Suppressor macrophage treated with lipopolysaccharide for 1 hour (primary cell): ENCODE measurements around the gene GRK6.
A peak's percentile ranks its signal among the peaks of the same experiment; 100 is the strongest.
"Not testable (repeated sequence)": the region's sequence is repeated elsewhere in the genome, so short reads cannot be mapped to it uniquely, and the experiment has no call there.

ENCODE experiments used
- DNase-seq, 3 donors: peaks; one replicate each; pipeline ENCODE4 v3.0.0-alpha.2; 2020 to 2022

Gene GRK6

DNA sequence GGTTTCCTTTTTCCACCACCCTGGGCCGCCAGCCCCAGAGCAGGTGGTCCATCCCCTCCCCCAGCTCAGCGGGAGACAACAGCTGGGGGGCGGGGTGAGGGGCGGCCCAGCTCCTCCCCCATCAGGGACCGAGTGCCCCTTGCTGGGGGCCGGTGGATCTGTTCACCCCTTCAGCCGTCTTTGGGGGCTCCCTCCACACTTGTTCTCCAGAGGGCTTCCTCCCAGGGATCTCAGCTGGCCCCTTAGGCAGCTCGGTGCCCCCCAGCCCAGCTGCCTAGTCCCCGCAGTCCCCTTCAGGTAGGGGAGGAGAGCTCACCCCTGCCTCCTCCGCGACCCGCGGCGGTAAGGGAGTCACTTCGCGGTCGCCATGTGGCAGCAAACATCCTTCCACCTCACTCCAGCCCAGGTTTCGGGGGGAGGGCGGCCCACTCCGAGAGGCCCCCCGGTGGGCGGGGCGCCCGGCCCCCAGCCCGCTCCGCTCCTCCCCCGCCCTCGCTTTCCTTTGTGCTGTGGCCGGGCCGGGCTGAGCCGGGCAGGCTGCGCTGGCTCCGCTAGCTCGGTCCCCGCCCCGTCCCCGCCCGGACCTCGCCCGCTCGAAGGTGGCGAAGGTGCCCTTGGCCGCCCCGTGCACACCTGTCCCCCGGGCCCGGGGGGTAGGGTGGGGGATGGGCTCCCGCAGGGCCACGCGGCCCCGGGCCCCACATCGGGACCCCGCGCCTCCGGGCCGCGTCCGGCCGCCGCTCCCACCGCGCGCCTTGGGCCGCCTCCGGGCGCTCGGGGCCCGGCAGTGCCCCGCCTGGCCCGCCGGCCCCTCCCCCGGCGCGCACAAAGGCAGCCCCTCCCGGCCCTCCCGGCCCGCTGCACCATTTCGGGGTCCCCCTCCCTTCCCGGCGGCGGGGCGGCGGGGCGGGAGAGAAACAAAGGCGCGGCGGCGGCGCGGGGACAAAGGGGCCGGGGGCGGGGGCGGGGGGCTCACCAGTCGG lies 46.3 kb downstream of the GRK6 start:
- DNase-seq: peak in 1 of 3 donors; percentile 31

DNA sequence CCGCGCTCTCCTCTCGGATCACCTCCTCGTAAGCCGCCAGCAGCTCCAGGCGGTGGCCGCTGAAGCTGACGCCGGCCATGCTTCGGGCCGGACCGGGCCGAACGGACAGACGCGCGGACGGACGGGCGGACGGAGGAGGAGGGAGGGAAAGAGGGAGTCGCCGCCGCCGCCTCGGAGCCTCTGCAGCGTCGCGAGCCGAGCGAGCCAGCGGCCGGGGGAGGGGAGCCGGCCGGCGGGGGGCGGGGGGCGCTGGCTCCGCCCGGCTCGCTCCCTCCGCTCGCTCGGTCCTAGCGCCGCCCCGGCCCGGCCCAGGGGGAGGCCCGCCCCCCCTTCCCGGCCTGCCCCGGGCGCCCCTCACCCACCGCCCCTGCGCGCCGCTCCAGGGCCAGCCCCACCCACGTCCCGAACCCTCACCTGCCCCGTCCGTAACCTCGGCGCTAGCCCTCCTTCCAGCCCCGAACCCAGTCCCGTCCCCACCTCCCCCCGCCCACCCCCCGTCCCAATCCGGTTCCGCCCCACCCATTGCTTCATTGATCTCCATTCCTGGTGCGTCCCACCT lies 47.0 kb downstream of the GRK6 start, which contains the start of gene DBN1:
Gene DBN1 (minus strand): TSS at position 192 of the 559 bp plus-strand sequence. CDS start 113 bp downstream, at position 79.
- peak in 1 of 3 donors; percentile 59 for DNase-seq

DNA sequence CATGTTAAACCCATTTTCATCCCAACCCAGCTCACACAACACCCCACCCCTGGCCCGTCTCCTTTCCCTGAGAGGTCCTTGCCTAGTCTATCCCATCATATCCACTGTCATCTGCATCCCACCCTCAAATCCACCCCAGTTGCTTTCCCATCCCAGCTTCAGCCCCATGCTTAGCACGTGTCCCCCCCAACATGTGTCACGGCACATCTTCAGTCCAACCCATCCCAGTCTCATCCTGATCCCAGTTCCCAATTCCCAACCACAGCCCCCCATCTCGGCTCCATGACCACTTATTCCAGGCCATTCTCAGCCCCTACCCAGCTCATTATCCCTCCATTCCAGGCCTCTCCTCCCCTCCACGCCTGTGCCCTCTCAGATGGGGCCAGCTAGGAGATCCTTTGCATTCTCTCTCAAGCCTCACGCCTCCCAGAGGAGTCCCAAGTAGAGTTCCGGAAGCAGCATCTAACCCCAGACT lies 47.6 kb downstream of the GRK6 start:
- no peak for DNase-seq

DNA sequence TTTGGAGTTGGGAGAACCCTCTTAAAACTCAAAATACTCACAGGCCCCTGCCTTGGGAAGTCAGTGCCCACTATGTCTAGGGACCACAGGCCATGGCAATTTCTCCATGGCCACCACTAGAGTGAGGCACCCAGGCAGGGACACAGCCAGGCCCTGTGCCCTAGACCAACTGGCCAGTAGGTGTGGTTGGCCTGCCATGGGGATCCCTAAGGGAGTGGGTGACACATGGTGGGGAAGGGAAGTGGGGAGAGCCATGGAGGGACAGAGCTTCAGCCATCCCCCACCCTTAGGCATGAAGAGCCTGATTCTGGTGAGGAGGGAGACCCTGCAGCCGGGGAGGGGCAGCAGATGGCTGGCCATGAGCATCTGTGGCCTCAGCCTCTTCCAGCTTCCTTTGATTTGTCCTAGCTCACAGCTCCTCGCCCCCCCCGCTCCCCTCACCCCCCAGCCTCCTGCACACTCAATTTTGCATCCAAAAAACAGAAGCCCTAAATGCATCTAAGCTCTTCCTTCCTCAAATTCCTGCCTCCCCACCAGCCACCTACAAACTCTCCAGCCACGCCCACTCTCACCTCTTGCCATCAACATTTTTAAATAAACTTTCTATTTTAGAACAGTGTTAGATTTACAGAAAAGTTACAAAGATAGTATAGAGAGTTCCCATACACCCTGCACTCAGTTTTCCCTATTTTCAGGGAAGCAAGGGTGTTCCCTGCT lies 48.5 kb downstream of the GRK6 start:
- DNase-seq: peak in 1 of 3 donors; percentile 31

DNA sequence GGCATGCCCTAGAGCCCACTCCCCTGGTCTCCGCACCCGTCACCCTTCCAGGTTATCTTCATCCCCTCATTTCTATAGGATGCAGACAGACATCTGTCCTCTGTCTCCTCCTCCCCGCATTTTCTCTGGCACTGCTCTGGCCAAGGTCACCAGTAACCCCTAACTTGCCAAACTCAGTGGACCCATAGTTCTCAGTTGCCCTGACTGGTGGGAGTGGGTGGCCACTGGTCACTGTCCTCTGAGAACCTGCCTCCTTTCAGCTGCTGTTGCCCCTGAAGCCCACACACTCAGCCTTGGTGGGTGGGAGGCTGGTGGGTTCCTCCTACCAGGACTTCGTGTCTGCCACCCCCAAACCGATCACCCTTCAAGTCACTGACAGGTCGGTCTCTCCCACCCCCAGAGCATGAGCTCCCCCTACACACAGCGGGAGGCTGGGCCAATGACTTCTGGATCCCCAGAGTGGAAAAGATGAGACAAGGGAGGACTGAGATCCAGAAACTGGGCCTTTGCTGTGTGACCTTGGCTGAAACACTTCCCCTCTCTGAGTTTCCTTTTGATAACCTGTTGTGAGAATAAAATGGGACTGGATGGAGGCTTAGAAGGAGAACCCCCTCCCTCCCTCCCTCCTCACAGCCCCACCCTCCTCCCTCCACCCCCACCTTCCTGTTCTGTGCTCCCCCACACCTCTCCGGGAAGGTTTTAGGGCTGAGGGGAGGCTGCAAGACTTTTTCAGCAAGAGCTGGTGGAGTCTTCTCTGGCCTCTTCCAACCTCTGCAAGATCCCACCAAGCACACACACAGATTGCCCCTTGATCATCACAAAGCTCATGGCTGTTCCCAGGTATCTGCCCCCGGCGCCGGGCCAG lies 49.3 kb downstream of the GRK6 start:
- DNase-seq: no peak

DNA sequence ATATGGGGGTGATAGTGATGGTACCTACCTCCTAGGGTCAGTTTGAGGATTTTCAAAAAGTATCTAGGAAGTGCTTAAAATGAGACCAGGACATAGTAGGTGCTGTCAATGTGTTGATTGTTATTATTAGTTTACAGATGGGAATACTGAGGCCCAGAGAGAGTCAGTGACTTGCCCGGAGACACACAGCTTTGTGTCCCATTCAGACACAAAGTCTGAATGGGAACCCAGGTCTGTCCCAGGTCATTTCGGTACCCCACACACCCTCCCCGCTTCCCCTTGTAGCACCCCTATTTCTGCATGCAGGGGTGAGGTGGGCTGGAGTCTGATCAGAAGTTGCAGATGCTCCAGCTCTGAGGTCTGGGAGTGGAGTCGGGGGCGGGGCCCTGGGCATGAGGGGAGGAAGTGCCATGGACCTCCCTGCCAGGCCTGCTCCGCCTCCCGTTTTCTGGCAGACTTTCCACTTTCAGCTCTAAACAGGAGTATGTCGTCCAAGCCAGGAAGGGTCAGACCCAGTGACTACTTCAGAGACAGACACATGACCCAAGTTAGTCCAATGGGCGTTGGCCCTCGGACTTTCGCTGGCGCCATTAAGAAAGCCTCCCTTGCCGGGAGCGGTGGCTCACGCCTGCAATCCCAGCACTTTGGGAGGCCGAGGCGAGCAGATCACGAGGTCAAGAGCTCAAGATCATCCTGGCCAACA lies 50.2 kb downstream of the GRK6 start:
- peak in 1 of 3 donors; percentile 33 for DNase-seq

DNA sequence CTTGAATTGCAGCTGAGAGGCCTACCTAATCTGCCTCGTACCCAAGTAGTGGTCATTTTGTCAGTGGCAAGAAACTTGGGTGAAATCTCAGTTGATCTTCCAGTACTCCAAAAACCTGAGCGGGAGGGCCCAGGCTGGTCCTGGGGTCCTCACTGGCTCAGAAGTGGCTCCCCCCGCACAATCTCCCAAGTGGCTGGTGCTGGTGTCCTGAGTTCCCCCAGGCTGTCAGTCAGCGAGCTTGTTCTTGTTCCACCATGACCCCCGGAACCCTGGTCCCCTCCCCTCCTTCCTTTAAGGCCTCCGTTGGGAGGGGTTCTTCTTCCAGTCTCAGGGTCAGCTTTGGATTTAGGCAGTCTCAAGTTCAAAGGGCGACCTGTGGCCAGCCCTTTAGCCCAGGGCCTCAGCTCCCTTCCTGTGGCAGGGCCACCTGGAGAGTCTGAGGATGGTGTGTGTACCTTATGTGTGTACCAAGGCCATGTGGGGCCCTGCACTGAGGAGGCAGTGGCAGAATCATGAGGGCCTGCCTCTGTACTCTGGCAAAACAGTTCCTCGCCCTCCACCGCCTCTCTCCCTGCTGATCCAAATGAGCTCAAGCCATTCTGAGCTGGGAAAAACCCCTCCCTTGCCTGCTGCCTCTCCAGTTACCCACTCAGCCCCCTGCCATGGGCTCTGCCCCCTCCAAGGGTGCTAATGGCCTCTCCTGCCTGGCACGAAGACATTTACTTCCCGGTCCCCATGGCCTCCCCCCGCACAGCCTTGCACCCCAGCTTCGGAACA lies 51.4 kb downstream of the GRK6 start:
- DNase-seq: peak in 1 of 3 donors; percentile 34

DNA sequence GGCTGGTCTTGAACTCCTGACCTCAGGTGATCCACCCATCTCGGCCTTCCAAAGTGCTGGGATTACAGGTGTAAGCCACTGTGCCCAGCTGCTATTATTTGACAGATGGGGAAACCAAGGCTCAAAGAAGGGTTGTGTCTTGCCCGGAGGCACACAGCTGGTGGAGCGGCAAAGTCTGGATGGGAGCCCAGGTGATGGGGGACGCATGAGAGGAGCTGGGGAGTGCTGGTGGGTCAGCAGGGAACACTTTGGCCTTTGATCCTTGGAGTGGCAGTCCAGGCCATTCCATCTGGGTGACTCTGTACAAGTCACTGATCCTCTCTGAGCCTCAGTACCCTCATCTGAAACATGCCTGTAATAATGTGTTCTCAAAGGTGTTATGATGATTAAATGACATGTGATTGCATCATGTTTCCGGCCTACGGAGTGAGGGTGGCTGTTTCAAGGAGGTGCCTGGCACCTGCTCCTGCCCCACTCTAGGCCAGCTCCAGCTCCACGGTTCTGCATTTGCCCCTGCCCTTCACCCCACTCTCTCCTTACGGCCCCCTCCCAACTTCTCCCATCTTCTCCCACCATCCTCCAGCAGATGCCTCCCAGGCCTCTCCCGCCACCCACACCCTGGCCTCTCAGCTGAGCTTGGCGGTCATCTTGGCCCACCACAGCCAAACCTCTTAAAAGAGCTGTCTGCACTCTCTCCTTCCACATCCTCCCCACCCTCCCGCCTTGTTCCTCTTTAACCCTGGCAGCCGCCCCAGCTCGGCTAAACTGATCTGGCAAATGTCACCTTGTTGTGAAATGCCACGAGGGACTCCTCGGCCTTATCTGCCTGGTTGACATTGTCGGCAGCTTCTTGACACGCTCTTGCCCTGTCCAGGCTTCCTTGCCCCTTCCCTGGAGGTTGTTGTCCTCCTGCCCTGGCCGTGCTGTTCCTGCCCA lies 52.5 kb downstream of the GRK6 start:
- peak; percentile 78 to 82 (median 78) for DNase-seq

DNA sequence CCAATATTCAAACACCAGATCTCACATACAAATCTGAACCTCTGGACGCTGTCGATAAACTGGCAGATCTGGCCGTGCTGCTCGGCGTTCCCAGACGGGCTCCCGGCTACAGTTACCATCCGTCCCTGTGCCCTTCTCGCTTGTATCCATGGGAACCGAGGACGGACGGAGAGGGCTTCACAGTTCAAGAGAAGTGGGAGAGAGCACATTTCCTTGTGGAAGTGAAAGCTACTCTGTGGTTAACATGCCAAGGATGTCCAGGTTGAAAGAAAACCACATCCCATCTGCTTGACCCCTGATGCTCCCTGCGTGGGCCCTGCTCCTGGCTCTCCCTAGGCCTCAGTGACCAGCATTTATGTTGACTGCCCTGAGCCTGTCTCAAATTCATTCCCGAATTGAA lies 53.3 kb downstream of the GRK6 start:
- peak in 2 of 3 donors; percentile 34 to 57 for DNase-seq

DNA sequence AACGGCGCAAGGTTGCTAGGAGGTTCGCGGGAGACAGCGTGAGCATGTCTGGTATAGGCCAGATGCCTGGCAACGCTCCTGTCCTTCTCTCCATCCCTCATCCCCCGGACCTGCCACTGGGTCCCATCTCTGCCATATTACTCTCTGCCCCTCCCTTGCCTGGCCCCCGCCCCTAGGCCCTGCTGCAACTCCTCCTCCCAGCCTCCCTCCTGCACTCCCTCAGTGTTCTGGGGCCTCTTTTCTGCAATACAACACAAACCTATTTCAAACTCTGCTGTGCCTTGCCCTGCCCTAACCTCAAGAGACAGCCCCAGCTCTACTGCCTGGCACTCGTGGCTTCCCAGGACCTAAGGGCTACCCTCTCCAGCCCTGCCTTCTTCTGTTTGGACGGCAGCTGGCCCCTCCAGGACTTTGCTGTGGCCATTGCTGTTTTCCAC lies 55.9 kb downstream of the GRK6 start:
- DNase-seq: no peak

DNA sequence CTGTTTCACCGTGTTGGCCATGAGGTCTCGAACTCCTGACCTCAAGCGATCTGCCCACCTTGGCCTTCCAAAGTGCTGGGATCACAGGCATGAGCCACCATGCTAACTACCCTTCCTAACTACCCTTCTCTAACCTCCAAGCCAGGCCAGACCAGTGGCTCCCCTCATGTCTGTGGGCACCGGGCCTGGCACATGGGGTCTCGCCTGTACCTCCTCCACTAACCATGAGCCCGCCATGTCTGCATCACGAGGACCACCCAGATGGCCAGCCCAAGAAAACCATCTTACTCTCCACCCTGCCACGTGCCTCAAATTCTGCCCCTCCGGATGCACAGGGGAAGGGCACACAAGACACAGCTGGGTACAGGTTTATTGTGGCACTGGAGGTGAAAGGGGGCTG lies 56.6 kb downstream of the GRK6 start:
- no peak for DNase-seq

DNA sequence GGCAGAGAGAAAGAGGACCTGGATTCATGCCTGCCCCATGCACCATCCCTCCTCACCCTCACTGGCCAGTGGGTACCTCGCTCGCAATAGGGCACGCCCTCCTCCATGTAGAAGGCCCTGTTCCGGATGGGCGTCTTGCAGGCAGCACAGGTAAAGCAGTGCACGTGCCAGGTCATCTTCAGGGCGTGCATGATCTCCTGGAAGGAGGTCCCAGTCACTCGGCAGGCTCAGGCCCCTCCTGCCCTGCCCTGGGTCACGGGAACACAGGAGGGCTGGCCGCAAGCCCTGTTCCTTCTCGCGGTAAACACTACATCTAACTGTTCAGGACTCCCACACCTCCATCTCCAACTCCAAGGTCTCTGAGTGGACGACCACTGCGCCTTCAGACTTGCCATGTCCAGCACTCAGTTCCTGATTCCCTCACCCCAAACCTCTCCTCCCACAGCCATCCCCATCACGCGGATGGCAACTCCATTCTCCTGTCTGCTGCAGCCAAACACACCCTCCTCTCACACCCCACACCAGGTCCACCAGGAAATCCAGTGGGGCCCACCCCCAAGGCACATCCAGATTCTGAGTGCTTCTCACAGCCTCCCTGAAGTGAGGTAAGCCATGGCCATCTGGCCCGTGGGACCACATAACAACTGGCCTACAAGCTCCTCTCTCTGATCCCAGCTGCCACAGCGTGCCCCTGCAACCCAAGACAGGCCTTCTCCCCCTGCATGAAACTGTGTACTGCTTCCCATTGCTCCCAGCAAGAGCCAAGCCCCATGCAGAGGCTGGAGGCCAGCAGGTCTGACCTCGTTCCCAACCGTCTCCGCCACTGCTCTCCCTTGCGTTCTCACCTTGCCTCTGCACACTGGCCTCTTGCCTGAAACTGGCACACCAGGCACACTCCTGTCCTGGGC lies 57.8 kb downstream of the GRK6 start:
- no peak for DNase-seq

DNA sequence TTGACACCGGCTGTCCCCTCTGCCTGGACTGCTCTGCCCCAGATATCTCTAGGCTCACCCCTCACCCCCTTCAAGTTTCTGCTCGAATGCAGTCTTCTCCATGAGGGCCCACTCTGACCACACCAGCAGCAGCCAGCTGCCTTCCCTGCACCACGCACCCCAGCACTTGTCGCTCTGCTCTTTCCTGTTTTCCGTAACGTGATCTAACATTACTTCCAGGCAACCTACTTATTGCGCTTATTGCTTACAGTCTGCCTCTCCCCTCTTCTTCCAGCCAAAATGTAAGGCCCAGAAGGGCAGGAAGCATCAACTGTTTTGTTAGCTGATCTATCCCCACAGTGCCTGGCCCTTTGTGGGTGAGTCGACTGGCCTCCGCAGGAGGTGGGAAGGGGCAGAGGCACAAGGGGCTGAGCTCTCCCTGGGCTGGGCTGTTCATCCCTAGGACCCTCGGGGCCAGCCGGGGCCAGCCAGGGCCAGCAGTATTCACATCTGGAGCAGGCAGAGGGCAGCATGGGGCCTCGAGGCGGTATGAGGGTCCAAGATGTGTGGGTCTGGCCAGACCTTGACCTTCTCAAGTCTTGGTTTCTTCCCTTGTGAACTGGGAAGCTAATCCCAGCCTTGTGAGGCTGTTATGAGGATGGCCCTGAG lies 58.5 kb downstream of the GRK6 start:
- no peak for DNase-seq

DNA sequence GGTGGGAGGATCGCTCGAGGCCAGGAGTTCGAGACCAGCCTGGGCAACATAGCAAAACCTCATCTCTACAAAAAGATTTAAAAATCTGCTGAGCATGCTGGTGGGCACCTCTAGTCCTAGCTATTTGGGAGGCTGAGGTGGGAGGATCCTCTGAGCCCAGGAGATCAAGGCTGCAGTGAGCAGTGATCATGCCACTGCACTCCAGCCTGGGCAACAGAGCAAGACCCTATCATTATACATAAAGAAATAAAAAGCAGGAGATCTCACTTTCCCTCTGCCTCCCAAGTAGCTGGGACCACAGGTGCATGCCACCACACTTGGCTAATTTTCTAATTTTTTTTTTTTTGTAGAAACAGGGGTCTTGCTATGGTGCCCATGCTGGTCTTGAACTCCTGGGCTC lies 59.3 kb downstream of the GRK6 start:
- not testable (repeated sequence) for DNase-seq

DNA sequence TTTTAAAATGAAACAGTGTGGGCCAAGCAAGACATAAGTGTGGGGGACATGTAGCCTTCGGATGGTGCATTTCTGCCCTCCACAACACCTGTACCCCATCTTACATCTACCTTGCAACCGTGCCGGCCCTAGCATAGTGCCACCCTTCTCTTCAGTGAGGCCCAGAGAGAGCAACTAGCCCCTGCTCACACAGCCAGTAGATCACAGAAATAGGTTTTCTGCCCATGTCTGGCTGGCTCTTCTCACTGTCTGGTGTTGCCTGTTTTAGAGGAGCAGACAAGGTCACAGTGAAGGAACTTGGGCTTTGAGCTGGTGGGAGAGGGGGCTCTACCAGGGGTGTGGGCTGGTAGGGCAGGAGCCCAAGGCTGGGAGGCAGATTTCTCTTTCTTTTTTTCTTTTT lies 59.8 kb downstream of the GRK6 start:
- no peak for DNase-seq

DNA sequence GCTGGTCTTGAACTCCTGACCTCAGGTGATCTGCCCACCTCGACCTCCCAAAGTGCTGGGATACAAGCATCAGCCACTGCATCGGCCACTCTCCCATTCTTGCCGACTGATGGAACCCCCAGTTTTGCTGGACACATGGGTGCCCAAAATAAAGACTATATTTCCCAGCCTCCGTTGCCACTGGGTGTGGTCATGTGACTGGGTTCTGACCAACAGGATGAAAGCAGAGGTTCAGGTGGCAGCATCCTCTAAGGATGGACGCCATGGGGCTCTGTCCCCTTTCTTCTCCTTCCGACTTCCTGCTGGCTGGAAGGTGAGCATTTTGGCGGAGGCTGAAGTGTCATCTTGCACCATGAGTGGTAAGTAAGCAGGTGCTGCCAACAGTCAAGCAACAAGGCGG lies 60.7 kb downstream of the GRK6 start:
- DNase-seq: no peak

DNA sequence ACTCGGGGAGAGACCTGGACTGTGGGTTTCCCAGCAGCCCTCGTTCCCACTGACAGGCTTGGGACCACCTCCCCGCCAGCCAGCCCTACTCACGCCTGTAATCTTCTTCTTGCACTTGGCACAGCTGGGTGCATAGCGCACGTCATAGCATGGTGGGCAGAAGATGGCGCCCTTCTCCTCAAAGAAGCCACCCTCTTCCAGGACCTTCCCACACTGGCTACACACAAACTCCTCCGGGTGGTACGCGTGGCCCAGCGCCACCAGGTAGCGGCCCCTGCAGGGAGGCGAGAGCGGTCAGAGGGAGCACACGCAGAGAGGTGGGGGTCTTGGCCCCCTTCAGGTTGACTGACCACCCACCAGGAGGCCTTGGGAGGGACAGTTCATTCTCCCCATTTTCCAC lies 61.5 kb downstream of the GRK6 start:
- no peak for DNase-seq
